ENCODE results near the gene RAB27B.

The RAB27B gene

DNA sequence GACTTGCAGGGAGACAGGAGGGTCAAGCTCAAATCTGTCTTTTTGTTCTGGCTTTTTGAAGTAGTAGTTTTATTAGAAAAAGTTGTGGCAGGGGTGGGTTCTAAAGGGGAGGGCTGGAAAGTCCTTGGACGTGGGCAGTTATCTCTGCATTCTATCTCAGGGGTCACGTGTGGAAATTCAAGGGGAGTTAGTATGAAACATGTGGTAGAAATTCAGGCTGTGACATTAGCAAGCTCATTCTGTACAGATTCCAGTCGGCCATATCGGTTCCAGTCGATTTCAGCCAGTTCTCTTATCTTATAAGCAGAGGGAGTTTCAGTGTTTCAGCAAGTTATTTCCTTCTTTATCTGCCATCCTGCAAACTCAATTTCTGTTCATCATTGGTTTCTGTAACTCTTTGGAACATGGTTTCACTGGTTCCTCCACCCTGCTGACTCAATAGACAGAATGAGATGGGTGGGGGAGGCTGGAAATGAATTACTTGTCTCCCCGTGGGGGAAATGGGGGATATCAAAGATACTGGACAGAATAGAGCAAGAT, 53.0 kb downstream of the RAB27B start:
- no peak overlapping the region for H3K27ac ChIP-seq (replicated peaks)
- H3K27me3 ChIP-seq (ENCODE audit: insufficient read depth, poor library complexity, severe bottlenecking), result peaks cover 2% of the 10 kb centered on the region
- no peak overlapping the region for H3K4me3 ChIP-seq (replicated peaks; ENCODE audit: insufficient read depth, low read length)
- DNase-seq (ENCODE audit: low read depth in 1 of 2, low spot score in 1 of 2), result no peak
- TF ChIP-seq, protein P1, sequence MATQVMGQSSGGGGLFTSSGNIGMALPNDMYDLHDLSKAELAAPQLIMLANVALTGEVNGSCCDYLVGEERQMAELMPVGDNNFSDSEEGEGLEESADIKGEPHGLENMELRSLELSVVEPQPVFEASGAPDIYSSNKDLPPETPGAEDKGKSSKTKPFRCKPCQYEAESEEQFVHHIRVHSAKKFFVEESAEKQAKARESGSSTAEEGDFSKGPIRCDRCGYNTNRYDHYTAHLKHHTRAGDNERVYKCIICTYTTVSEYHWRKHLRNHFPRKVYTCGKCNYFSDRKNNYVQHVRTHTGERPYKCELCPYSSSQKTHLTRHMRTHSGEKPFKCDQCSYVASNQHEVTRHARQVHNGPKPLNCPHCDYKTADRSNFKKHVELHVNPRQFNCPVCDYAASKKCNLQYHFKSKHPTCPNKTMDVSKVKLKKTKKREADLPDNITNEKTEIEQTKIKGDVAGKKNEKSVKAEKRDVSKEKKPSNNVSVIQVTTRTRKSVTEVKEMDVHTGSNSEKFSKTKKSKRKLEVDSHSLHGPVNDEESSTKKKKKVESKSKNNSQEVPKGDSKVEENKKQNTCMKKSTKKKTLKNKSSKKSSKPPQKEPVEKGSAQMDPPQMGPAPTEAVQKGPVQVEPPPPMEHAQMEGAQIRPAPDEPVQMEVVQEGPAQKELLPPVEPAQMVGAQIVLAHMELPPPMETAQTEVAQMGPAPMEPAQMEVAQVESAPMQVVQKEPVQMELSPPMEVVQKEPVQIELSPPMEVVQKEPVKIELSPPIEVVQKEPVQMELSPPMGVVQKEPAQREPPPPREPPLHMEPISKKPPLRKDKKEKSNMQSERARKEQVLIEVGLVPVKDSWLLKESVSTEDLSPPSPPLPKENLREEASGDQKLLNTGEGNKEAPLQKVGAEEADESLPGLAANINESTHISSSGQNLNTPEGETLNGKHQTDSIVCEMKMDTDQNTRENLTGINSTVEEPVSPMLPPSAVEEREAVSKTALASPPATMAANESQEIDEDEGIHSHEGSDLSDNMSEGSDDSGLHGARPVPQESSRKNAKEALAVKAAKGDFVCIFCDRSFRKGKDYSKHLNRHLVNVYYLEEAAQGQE (IDR thresholded peaks at IDR 0.05; ENCODE audit: insufficient replicate concordance, low read depth), result no peak
- TF ChIP-seq, protein P2, sequence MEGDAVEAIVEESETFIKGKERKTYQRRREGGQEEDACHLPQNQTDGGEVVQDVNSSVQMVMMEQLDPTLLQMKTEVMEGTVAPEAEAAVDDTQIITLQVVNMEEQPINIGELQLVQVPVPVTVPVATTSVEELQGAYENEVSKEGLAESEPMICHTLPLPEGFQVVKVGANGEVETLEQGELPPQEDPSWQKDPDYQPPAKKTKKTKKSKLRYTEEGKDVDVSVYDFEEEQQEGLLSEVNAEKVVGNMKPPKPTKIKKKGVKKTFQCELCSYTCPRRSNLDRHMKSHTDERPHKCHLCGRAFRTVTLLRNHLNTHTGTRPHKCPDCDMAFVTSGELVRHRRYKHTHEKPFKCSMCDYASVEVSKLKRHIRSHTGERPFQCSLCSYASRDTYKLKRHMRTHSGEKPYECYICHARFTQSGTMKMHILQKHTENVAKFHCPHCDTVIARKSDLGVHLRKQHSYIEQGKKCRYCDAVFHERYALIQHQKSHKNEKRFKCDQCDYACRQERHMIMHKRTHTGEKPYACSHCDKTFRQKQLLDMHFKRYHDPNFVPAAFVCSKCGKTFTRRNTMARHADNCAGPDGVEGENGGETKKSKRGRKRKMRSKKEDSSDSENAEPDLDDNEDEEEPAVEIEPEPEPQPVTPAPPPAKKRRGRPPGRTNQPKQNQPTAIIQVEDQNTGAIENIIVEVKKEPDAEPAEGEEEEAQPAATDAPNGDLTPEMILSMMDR (IDR thresholded peaks at IDR 0.05; ENCODE audit: insufficient read depth, low read length), result no peak
- TF ChIP-seq SPI1 (IDR thresholded peaks at IDR 0.05; ENCODE audit: borderline replicate concordance, low read depth), result no peak
- no peak for TF ChIP-seq GABPA (IDR thresholded peaks at IDR 0.05; ENCODE audit: low read depth)
- no peak for TF ChIP-seq POLR2AphosphoS5 (IDR thresholded peaks at IDR 0.05; ENCODE audit: low read depth)

DNA sequence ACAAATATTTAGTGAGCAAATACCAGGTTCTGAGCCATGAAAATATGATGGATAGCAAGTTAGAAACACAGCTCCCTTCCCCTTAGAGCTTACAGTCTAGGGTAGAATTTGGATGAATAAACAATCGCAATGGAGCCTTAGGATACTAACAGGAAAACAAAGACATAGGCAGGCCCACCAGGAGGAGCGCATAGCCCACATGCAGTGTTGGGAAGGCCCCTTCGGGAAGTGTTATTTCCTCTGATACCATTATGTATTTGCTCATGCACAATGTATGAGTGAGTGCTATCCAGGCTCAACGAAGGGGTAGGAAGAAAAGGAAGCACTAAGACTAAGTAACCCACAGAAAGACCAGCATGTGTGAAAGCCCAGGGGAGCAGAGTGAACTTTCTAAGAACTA, 54.0 kb downstream of the RAB27B start:
- no peak for DNase-seq (ENCODE audit: low read depth in 1 of 2, low spot score in 1 of 2)
- Histone ChIP-seq H3K27ac (replicated peaks) (no peak overlapping the region), H3K4me3 (replicated peaks; ENCODE audit: insufficient read depth, low read length) (no peak overlapping the region), H3K27me3 (ENCODE audit: insufficient read depth, poor library complexity, severe bottlenecking) (peaks cover 2% of the 10 kb centered on the region)
- no peak for TF ChIP-seq POLR2AphosphoS5 (IDR thresholded peaks at IDR 0.05; ENCODE audit: low read depth)
- TF ChIP-seq SPI1 (IDR thresholded peaks at IDR 0.05; ENCODE audit: borderline replicate concordance, low read depth), result no peak
- no peak for TF ChIP-seq GABPA (IDR thresholded peaks at IDR 0.05; ENCODE audit: low read depth)
- TF ChIP-seq, protein P2 (IDR thresholded peaks at IDR 0.05; ENCODE audit: insufficient read depth, low read length), result no peak
- TF ChIP-seq, protein P1 (IDR thresholded peaks at IDR 0.05; ENCODE audit: insufficient replicate concordance, low read depth), result no peak

DNA sequence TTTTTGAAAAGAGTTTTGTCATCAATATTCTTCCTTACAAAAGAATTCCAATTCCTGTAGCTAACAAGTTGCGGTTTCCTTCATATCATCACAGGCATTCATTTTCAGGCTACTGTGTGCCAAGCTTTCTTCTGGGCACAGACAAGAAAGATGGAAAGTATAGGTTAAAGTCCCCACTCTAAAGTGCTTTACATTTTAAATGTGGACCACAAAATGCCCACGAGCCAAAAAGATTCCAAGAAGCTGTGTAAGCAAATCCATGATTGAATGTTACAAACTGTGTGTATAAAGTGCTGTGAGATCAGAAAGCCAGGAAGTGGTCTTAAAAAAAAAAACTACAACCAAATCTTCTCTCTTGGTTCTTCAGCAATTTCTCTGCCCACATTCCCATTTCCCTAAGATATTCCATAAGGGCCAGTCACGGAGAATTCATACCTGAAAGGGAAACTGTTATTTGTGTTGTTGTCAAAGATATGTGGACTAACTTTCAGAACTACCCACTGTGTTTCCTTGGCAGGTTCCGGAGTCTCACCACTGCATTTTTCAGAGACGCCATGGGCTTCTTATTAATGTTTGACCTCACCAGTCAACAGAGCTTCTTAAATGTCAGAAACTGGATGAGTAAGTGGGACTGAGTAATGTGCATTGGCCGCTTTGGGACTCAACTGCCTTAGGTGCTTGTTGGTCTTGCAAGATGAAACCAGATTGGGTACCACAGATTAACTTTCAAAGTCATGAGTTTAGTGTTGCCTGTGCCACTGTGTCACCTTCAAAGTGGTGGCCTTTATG, 55.7 kb downstream of the RAB27B start:
- H3K27me3 ChIP-seq (ENCODE audit: insufficient read depth, poor library complexity, severe bottlenecking), result no peaks in the 10 kb centered on the region
- no peak overlapping the region for H3K27ac ChIP-seq (replicated peaks)
- DNase-seq (ENCODE audit: low read depth in 1 of 2, low spot score in 1 of 2), result no peak
- no peak overlapping the region for H3K4me3 ChIP-seq (replicated peaks; ENCODE audit: insufficient read depth, low read length)
- TF ChIP-seq GABPA (IDR thresholded peaks at IDR 0.05; ENCODE audit: low read depth), result no peak
- TF ChIP-seq, protein P2 (IDR thresholded peaks at IDR 0.05; ENCODE audit: insufficient read depth, low read length), result no peak
- TF ChIP-seq, protein P1 (IDR thresholded peaks at IDR 0.05; ENCODE audit: insufficient replicate concordance, low read depth), result no peak
- TF ChIP-seq SPI1 (IDR thresholded peaks at IDR 0.05; ENCODE audit: borderline replicate concordance, low read depth), result no peak
- TF ChIP-seq POLR2AphosphoS5 (IDR thresholded peaks at IDR 0.05; ENCODE audit: low read depth), result no peak
